Caco-2 (cell line): ENCODE results near the gene CD160. TPM values are rescaled to one million over a fixed set of nuclear protein-coding genes. Genes with fewer than 3 reads are reported as not detected.

Experiments
- BruUV-seq: library from RNA; stranded (reverse); fragments of 400-500 nt; replicated peaks from 2 replicates; lab custom pipeline; 2021; lab: Mats Ljungman, UMichigan
- CTCF ChIA-PET: fragments of 300-600 bp; sonication (Branson Sonifier 250); formaldehyde crosslinking; loops from one replicate; lab custom pipeline; 2022; ENCODE audit warnings: antibody characterized with exemption; lab: Charles Lee
- POLR2A ChIA-PET: fragments of 300-600 bp; sonication (Branson Sonifier 250); formaldehyde crosslinking; loops from one replicate; lab custom pipeline; 2022; ENCODE audit warnings: antibody characterized with exemption; lab: Charles Lee
- DNase-seq, 2 experiments: peaks; one replicate each; pipeline versions ENCODE4 v3.0.0 to v3.0.0-alpha.2; 2020 to 2022
- H3K27me3 ChIP-seq: replicated peaks from 2 replicates; pipeline ENCODE4 v1.6.0; 2011; ENCODE audit warnings: low read length; ENCODE audit not compliant: control insufficient read depth, insufficient read depth
- H3K36me3 ChIP-seq: 2 replicates; pipeline ENCODE4 v1.5.1; 2011; ENCODE audit warnings: low read length; ENCODE audit not compliant: control insufficient read depth, insufficient read depth
- H3K4me1 ChIP-seq: fragments of 250-450 bp; sonication (Bioruptor Pico); 2 replicates; pipeline ENCODE4 v1.5.1; 2020; ENCODE audit warnings: mild to moderate bottlenecking
- H3K4me3 ChIP-seq: 2 replicates; pipeline ENCODE4 v1.5.1; 2011; ENCODE audit warnings: low read depth, mild to moderate bottlenecking, control low read depth, low read length
- H3K9me3 ChIP-seq: fragments of 250-450 bp; sonication (Bioruptor Pico); 2 replicates; pipeline ENCODE4 v1.5.1; 2020; ENCODE audit warnings: mild to moderate bottlenecking, moderate library complexity
- H3K27ac Mint-ChIP-seq: one replicate; pipeline ENCODE4 v1.8.0; 2022; ENCODE audit warnings: mixed read lengths; ENCODE audit not compliant: unreplicated experiment
- H3K27me3 Mint-ChIP-seq: one replicate; pipeline ENCODE4 v1.8.0; 2022; ENCODE audit warnings: mixed read lengths; ENCODE audit not compliant: insufficient read depth, unreplicated experiment
- H3K36me3 Mint-ChIP-seq: one replicate; pipeline ENCODE4 v1.8.0; 2022; ENCODE audit warnings: mild to moderate bottlenecking, mixed read lengths; ENCODE audit not compliant: insufficient read depth, unreplicated experiment
- H3K4me1 Mint-ChIP-seq: one replicate; pipeline ENCODE4 v1.8.0; 2022; ENCODE audit warnings: low read depth, mixed read lengths; ENCODE audit not compliant: unreplicated experiment
- H3K4me3 Mint-ChIP-seq: one replicate; pipeline ENCODE4 v1.8.0; 2022; ENCODE audit warnings: mild to moderate bottlenecking, moderate library complexity, mixed read lengths; ENCODE audit not compliant: unreplicated experiment
- H3K9me3 Mint-ChIP-seq: one replicate; pipeline ENCODE4 v1.8.0; 2022; ENCODE audit warnings: mixed read lengths; ENCODE audit not compliant: unreplicated experiment
- CTCF ChIP-seq, 2 experiments: fragments of 200-600 bp in 1 of 2; IDR thresholded peaks; 1 replicate in 1 of 2; 2 replicates in 1 of 2; pipeline versions ENCODE4 v1.5.1 to v1.8.0; 2011 to 2022; ENCODE audit warnings: antibody characterized with exemption in 1 of 2, control low read depth in 1 of 2, inconsistent platforms in 1 of 2, low read depth in 1 of 2, low read length in 1 of 2, mild to moderate bottlenecking in 1 of 2, moderate library complexity in 1 of 2; ENCODE audit not compliant: insufficient read depth in 1 of 2, severe bottlenecking in 1 of 2, unreplicated experiment in 1 of 2
- intact Hi-C: fragments of 100-400 bp; cut with micrococcal nuclease; formaldehyde crosslinking; loops from one replicate; pipeline ENCODE4 v1.10.0; 2022; ENCODE audit not compliant: unreplicated experiment
- total RNA-seq: library from RNA; stranded (reverse); gene quantifications from 2 replicates; pipeline ENCODE4 v1.2.3, GENCODE V29; 2022

Gene CD160
- total RNA-seq, 1 experiment from 2014 or later: 0.20 TPM

DNA sequence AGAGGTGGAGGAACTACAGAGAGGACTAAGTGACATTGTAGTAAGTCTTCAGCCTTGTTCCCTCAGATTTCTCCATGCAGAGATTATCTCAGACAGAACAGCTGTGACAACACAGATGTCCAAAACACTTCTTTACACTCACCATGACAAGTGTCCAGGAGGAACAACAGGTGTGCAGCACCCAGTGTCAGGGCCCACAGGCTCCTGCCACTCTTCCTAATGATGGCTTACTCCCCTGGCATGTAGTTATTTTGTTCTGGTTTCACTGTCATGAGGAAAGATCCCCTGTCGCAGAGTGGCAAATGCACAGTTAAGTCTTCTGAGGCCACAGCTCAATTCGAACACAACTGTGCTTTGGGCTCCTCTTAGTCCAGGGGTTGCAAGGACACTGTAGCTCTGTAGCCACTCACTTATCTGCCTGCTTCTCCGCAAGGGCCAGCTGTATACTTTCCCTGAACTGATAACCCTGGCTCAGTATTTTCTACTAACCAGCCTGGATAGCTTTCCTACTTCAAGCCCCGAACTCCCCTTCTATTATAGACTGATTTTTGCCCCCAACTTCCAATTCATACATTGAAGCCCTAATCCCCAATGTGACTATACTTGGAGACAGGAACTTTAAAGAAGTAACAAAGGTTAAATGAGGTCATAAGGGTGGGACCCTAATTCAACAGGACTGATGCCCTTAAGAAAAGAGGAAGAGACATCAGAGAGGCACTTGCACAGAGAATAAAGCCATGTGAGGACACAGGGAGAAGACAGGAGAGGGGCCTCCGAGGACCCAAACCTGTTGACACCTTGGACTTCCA is 23.3 kb upstream of the CD160 start:
- intact Hi-C loops: no loop called here
- H3K36me3 Mint-ChIP-seq: peaks cover 62% of the 10 kb centered on the region
- no peak for TF ChIP-seq CTCF (IDR thresholded peaks at IDR 0.05; ENCODE audit: insufficient read depth in 1 of 2, low read depth in 1 of 2, low read length in 1 of 2, severe bottlenecking in 1 of 2, unreplicated experiment in 1 of 2)
- Histone ChIP-seq H3K4me1 (peaks cover under 1% of the 10 kb centered on the region; the same call in 1 of the 2 replicates), H3K9me3 (no peaks in the 10 kb centered on the region), H3K27me3 (no peaks in the 10 kb centered on the region), H3K36me3 (peaks cover 3% of the 10 kb centered on the region), H3K4me3 (no peak overlapping the region)
- no peaks in the 10 kb centered on the region for H3K9me3 Mint-ChIP-seq
- H3K27me3 Mint-ChIP-seq: no peaks in the 10 kb centered on the region
- peaks cover 20% of the 10 kb centered on the region for H3K4me1 Mint-ChIP-seq
- H3K4me3 Mint-ChIP-seq: no peak overlapping the region
- DNase-seq: no peak
- no TSS peak for BruUV-seq
- CTCF ChIA-PET: interaction anchor here (1.0 kb wide), 1 partner anchor 26 kb away, joined by 3 read pairs; no protein-coding TSS in a partner anchor
- POLR2A ChIA-PET: interaction anchor here (0.9 kb wide), 1 partner anchor 11 kb away, joined by 3 read pairs; the partner anchor contains the start of gene PDZK1
- no peak overlapping the region for H3K27ac Mint-ChIP-seq

GRCh38 chr1:145696630-145696960 is 22.7 kb upstream of the CD160 start:
- peaks cover 1% of the 10 kb centered on the region for H3K36me3 ChIP-seq
- H3K27me3 ChIP-seq: no peaks in the 10 kb centered on the region
- Mint-ChIP-seq H3K27ac (no peak overlapping the region), H3K4me1 (peaks cover 20% of the 10 kb centered on the region), H3K4me3 (no peak overlapping the region), H3K36me3 (peaks cover 56% of the 10 kb centered on the region), H3K9me3 (no peaks in the 10 kb centered on the region), H3K27me3 (no peaks in the 10 kb centered on the region)
- TF ChIP-seq CTCF (IDR thresholded peaks at IDR 0.05; ENCODE audit: insufficient read depth in 1 of 2, low read depth in 1 of 2, low read length in 1 of 2, severe bottlenecking in 1 of 2, unreplicated experiment in 1 of 2): no peak
- H3K4me3 ChIP-seq: no peak overlapping the region
- BruUV-seq: no TSS peak
- CTCF ChIA-PET: no interaction called here
- 0 out of 2 replicates have a peak, but pooled peaks cover under 1% of the 10 kb centered on the region for H3K4me1 ChIP-seq
- no peak for DNase-seq
- POLR2A ChIA-PET: interaction anchor here (0.9 kb wide), 1 partner anchor 11 kb away, joined by 3 read pairs; the partner anchor contains the start of gene PDZK1
- no peaks in the 10 kb centered on the region for H3K9me3 ChIP-seq
- intact Hi-C loops: no loop called here

DNA sequence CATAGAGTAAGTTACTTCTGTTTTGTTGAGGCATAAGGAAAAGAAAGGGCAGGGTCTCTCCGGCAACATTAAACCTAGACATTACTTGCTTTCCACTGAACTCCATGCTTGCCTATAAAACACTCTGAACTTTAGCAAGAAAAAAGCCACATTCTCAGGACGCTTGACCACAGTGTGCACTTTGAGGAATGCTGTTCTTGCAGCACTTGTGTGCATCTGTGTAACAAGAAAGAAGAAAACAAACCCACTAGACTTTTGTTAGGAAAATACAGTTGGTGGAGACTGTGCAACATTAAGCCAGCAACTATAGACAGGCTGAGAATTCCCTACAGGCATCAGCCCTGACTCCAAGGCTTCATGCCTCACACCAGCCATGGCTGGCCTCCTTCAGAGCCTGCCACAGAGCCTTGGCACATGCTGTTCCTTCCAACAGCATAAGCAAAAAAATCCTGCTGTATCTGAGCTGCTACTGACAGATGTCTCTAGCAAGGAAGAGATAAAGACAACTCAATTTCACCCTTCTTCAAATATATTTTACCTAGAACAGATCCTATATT is 17.9 kb upstream of the CD160 start:
- ChIA-PET POLR2A (no interaction called here), CTCF (no interaction called here)
- Mint-ChIP-seq H3K27ac (no peak overlapping the region), H3K36me3 (peaks cover 24% of the 10 kb centered on the region), H3K4me3 (no peak overlapping the region), H3K4me1 (peaks cover 24% of the 10 kb centered on the region), H3K9me3 (no peaks in the 10 kb centered on the region), H3K27me3 (no peaks in the 10 kb centered on the region)
- H3K4me1 ChIP-seq: peaks cover 26% of the 10 kb centered on the region
- H3K9me3 ChIP-seq: no peaks in the 10 kb centered on the region
- intact Hi-C loops: no loop called here
- no peak for TF ChIP-seq CTCF (IDR thresholded peaks at IDR 0.05; ENCODE audit: insufficient read depth in 1 of 2, low read depth in 1 of 2, low read length in 1 of 2, severe bottlenecking in 1 of 2, unreplicated experiment in 1 of 2)
- H3K27me3 ChIP-seq: no peaks in the 10 kb centered on the region
- no peaks in the 10 kb centered on the region; the same call in none of the 2 replicates for H3K36me3 ChIP-seq
- BruUV-seq: no TSS peak
- DNase-seq: no peak
- no peak overlapping the region for H3K4me3 ChIP-seq
